Forelimb muscle (tissue), 1 donor: Measurements from ENCODE around the gene NOX4. TPM values are rescaled to one million over a fixed set of nuclear protein-coding genes. Genes with fewer than 3 reads are reported as not detected.
"Not testable (repeated sequence)": the region's sequence is repeated elsewhere in the genome, so short reads cannot be mapped to it uniquely, and the experiment has no call there.

ENCODE experiments used
- DNase-seq: peaks from one replicate; pipeline ENCODE4 v3.0.0-alpha.2; 2013; ENCODE audit warnings: low read depth
- polyA plus RNA-seq: library from polyadenylated mRNA; unstranded; fragments of 120-200 nt; gene quantifications from one replicate; pipeline ENCODE4 v1.2.1, GENCODE V29; 2013; ENCODE audit not compliant: insufficient read length

Gene NOX4
- polyA plus RNA-seq, 1 donor, result 2.5 TPM

DNA sequence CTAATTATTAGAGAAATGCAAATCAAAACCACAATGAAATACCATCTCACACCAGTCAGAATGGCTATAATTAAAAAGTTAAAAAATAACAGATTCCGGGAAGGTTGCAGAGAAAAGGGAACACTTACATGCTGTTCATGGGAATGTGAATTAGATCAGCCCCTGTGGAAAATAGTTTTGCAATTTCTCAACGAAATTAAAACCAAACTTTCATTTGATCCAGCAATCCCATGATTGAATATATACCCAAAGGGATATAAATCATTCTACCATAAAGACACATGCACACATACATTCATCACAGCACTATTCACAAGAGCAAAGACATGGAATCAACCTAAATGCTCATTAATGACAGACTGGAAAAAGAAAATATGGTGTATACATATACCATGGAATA is 32.5 kb downstream of the NOX4 start:
- DNase-seq, result no peak

DNA sequence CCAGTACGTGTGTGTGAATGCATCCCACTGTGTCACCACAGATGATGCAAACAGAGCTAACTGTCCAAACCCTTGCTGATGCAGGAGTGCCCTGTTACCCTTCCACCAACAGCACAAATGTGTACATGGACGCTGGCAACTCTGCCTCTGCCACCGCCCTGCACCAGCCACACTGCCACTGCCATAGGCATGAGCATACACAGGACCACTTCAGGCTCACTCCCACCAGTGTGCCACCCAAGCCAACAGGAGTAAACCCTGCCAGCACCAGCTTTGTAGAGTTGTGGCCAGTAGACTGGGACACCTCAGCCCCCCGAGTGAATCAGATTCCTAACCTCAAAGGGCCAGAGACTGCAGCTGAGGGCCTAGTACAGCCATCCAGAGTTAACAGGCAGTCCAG is 34.0 kb downstream of the NOX4 start:
- DNase-seq, result no peak

DNA sequence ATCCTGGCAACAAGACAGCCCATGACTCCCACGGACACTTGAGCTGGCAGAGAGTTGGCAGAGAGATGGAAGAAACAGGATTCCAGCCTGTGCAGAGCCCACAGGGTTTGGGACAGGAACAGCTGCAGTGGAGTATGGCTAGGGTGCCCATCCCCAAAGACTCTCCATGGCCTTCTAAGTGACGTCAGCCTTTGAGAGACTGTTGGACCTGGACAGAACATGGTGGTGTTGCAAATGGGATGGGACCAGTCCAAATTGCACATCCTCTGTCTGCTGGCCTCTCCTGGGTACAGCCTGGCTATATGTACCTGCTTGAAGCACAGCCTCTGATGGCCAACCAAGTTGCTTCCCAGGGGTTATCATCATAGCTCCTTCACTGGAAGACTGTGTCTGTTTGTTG is 34.5 kb downstream of the NOX4 start:
- DNase-seq, result no peak

DNA sequence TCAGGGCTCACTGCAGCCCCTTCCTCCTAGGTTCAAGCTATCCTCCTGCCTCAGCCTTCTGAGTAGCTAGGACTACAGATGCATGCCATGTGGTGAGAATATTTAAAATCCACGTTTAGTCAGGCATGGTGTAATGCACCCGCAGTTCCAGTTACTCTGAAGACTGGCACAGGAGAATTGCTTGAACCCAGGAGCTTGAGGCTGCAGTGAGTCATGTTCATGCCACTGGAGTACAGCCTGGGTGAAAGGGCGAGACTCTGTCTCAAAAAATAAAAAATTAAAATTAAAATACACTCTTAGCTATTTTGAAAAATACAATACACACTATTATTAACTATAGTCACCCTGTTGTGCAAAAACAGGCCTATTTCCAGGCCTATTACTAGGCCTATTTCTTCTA is 38.4 kb downstream of the NOX4 start:
- no peak for DNase-seq

DNA sequence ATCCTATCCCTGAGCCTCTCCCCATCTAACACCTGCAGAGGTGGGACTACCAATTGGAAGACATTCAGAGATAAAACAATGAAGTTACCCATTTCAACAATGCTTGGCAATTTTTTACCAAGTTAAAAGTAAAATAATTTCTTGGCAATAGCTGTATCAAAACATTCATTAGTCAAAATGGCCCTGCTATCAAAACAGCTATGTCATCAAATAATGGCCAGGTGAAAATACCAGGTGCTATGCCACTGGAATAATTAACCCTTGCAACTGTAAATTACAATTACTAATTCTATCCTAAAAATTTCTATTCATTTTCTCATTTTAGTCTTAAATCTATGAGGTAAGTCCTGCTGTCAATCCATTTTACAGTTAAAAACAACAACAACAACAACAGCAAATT is 43.3 kb downstream of the NOX4 start:
- DNase-seq, result no peak

DNA sequence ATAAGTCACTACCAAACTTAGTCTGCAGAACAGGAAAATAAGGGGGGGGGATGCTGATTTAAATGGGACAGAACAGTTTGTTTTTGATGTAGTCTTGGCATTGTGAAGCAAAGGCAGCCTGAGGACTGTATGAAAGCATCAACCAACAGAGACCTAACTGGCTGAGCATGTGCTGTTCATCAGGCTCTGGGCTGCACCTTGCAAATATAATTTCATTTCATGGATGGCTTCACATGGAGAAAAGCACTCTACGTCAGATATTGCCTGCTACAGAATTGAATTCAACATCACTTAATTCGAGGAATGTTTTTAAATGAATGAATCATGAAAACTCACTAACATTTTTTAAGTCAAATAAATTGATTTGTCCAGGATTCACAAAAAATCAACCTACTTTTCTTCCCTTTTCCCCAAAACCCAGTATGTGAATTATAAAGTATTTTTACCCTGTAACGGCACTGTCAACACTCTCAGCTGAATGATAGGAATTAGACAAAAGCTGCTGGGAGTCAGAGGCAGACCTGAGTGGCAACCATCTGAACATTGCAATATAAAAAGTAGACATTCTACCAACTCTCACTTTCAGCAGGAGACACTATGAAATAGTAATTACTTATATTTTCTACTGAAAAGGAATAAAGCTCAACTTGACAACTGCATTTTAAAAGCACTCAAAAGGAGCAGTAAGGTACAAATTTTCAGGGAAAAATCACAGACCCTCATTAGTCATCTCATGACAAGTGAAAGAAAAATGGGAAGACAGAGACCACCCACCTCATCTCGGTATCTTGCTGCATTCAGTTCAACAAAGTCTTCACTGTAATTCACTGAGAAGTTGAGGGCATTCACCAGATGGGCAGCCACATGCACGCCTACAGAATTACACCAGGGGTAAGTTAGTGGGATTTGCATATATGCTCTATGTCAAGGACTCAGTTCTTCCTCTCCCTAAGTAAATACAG is 47.5 kb downstream of the NOX4 start:
- DNase-seq, result no peak

DNA sequence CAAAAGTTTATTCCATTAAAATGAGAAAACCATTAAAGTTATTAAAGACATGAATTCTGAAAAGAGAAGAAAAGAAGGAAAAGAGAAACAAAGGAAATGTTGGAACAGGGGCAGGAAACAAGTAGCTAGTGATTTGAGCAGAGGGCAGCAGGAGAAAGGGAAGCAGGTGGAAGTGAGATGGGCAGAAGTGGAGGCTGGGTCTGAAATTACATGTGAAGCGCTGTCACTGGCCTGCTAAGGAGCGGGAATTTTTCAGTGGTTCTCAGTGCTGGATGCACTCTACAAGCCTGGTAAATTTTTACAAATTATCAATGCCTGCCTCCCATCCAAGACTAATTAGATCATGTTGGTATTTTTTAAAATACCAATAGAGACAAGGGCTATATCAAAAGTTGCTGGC is 48.4 kb downstream of the NOX4 start:
- DNase-seq, result no peak

DNA sequence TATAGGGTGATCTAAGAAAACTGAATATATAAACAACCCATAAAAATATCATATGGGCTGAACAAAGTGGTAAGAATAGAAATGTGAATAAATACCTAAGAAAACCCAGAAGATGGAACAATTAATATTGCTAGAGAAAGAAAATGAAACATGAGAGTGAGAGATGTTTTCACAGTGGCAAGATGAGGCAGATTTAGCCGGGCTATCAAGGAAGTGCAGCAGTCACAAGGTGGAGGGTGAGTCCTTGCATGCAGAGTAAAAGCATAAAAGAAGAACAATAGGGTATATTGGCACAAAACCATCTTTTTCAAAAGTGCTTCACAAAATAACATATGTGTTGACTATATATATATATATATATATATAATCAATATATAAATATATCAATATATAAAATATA is 49.6 kb downstream of the NOX4 start:
- no peak for DNase-seq

DNA sequence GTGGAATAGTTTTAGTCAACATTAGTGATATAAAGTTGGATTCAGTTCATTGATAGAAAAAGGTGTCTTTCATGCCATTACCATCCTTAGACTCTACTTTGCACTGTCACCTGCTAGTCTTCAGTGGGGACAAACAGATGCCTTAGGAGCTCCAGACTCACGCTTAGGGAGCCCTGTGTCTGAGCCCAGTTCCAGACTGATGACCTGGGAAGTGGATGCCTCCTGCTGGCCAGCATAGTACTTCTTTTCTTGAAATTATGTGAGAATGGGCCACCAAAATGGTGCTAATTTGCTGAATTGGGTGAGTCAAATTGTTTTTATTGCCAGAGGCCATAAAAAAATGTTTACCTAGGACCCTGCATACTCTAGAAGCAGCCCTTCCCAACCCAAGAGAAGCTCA is 53.9 kb downstream of the NOX4 start:
- no peak for DNase-seq

DNA sequence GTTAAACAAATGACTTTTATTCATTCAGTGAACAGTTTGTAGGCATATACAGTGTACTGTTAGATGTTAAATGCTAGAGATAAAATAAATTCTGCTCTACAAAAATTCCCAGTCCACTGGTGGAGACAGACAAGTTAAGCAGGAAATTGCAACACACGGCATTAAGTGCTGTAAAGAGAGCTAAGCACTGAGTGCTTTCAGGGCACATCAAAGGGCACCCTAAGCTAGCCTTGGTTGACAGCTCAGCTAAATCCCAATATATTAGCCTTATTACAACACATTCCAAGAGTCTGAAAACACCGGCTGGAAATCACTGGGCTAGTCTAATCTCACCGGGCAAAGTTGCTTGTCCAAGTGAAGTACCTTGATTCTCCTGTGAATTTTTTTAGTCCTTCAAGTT is 55.1 kb downstream of the NOX4 start:
- DNase-seq, result no peak

DNA sequence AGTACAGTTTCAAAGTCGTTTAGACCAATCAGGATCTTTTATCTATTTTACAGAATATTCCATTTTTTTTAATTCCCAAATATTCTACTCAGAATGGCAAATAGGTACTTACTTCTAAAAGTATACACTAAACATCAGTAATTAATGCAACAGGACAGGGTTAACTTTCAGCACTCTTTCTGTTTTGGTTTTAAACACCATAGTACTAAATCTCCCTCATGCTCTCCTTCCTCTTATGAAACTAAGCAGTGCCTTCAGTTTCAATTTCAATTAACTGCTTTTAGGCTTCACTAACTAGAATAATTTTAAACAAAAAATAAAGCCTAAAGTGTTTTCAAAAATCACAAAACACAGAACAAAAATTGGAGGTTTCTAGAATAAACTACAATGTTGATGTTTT is 57.9 kb downstream of the NOX4 start:
- no peak for DNase-seq

DNA sequence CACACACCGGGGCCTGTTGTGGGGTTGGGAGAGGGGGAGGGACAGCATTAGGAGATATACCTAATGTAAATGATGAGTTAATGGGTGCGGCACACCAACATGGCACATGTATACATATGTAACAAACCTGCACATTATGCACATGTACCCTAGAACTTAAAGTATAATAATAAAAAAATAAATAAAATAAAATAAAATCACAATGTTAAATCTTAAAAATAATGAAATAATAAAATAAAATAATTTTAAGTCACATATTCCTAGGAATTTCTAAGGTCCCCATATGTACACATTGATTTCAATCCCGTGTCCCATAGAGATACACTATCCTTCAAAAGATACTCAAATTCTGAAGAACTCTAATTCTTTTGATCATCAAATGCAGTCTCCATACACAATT is 59.0 kb downstream of the NOX4 start:
- not testable (repeated sequence) for DNase-seq

DNA sequence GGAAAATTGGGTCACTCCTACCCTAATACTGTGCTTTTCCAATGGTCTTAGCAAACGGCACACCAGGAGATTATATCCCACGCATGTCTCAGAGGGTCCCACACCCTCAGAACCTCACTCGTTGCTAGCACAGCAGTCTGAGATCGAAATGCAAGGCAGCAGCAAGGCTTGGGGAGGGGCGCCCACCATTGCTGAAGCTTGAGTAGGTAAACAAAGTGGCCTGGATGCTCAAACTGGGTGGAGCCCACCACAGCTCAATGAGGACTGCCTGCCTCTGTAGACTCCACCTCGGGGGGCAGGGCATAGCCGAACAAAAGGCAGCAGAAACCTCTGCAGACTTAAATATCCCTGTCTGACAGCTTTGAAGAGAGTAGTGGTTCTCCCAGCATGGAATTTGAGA is 64.7 kb downstream of the NOX4 start:
- DNase-seq, result not testable (repeated sequence)

DNA sequence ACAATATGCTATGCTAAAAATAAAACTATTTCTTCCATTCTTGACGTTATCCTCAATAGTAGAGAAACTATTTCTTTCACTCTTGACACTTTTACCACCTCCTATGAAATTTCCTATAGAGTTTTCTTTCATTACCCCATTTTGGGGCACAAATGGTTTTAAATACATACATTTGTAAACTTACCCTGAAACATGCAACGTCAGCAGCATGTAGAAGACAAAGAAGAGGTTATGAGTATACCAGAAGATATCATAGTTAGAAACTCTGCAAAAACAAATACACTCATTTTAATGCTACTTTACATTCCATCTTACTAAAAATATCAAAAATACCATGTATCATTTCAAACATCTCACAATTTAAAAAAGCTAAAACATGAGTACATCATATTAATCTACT is 69.5 kb downstream of the NOX4 start:
- no peak for DNase-seq

DNA sequence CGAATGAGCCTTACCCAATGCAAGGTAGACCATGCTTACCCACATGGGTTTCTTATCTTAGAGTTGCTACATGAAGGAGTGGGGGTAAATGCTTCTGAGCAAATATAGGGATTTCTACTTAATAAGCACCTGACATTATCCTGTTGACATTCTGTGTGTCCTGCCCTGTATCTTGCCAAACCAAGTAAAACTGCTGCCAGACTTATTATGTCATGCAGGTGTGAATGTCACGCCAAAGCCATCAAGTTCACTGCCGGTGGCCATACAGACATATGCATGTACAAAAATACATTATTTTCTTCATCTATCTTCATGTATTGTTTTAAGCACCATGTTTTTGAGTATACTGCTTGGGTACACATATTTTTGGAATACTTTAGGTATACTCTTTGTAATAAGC is 70.2 kb downstream of the NOX4 start:
- DNase-seq, result no peak

DNA sequence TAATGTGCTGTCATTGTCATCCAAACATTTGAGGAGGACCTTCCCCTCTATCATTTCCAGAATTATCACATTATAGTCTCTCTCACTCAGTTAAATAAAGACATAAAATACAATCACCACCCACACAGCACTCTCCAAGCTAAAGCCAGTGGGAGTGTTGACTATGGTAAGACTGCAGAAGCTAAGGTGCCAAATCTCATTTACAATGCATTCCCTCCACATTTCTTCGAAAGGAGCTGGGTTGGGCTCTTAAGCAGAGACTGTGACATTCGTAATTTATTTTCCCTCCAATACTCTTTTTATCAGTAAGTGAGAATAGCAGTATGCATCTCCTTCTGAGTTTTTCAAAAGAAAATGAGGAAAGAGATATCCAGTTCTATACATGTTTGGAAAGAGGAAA is 74.2 kb downstream of the NOX4 start:
- no peak for DNase-seq

DNA sequence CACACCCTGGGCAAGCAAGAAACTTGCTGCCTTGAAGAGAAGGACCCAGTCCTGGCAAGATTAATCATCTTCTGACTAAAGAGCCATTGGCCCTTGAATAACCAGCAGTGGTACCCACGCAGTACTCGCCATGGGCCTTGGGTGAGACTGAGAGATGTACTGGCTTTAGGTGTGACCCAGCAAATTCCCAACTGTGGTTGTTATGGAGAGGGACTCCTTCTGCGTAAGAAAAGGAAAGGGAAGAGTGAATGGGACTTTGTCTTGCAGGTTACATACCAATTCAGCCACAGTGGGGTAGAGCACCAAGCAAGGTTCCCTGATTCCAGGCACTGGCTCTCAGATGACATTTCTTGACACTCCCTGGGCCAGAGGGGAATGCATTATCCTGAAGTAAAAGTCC is 80.1 kb downstream of the NOX4 start:
- not testable (repeated sequence) for DNase-seq

DNA sequence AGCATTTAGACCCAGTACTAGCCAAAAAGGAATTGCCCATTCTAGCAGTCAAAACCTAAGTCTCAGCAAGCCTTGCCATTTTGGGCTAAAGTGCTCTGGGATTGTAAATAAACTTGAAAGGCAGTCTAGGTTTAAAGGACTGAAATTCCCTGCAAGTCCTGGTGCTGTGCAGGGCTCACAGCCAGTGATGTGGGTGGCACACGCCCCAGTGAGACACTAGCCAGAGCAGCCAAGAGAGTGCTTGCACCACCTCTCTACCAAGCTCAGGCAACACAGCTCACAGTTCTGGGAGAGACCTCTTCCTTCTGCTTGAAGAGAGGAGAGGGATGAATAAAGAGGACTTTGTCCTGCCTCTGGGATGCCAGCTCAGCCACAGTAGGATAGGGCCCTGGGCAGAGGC is 80.5 kb downstream of the NOX4 start:
- not testable (repeated sequence) for DNase-seq

DNA sequence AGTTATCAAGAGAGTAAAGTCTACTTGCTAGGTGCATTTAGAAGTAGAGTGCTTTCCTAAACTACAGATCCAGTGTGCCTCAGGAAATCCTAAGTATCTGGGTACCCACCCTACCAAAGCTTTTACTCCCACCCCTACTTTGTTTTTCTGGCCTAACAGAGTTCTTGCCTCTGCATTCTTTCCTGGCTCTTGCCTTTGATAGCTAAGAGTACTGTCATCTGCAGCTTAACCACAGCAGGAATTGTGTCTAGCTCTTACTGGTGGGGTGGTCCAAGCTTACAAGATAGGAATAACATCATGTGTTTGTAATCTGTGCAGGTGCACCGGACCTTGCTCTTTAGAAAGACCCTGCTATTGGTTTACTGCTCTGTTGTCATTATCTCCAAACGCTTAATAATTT is 82.7 kb downstream of the NOX4 start:
- DNase-seq, result not testable (repeated sequence)

DNA sequence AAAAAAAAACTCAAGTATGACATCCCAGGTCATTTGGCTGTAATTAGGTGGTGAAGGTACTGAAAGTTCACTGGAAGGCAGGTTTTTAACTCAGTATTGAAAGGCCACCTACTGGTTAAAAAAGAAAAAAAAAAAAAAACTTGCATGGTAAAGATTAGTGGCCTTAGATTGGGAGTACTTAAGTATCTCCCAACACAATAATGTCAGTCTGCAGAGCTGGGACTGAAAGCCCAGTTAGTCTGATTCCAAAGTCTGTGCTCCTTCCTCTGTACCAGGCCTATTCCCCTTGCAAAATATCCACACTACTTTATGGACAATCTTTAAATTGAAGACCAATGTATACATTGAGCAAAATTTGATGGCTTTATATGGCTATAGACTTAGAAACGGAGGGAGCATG is 85.5 kb downstream of the NOX4 start:
- DNase-seq, result no peak

DNA sequence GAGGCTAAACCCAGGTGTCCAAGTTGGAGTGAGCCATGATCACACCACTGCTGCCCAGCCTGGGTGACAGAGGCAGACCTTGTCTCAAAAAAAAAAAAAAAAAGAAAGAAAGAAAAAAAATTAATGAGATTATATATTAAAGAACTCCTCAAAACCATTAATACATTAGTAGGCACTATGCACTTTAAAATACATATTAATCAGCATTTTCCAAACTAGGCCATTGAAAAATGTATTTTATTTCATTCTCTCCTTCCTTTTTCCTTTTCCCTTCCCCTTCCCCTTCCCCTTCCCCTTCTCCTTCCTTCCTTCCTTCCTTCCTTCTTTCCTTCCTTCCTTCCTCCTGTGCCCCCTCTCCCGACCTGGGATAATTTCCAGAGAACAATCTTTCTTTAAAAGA is 99.5 kb downstream of the NOX4 start:
- not testable (repeated sequence) for DNase-seq

DNA sequence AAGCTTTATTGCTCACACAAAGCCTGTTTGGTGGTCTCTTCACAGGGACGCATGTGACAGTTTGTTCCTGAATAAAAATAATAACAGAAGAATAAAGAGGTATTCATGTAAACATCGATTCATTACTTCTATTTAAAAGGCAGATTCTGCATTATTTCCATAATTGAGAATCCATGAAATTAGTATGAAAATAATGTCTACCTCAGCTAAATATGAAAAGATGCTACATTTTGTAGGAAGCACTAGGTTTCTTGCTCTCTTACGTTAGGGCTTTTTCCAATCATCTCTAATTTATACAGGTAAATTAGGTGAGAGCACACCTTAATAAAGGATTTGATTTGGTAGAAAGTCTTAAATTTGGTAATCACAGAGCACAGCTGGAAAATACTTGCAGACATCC is 103.7 kb downstream of the NOX4 start:
- DNase-seq, result not testable (repeated sequence)

DNA sequence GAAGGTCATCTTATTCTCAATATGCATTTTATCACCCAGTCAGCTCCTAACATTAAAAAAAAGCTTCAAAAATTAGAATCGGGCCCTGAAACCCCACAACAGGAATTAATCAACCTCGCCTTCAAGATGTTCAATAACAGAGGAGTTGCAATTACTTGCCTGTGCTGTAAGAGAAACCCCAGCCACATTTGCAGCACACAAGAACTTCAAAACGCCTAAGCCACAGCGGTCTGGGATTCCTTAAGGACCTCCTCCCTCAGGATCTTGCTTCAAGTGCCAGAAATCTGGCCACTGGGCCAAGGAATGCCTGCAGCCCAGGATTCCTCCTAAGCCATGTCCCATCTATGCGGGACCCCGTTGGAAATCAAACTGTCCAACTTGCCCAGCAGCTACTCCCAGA is 108.2 kb downstream of the NOX4 start:
- DNase-seq, result not testable (repeated sequence)

DNA sequence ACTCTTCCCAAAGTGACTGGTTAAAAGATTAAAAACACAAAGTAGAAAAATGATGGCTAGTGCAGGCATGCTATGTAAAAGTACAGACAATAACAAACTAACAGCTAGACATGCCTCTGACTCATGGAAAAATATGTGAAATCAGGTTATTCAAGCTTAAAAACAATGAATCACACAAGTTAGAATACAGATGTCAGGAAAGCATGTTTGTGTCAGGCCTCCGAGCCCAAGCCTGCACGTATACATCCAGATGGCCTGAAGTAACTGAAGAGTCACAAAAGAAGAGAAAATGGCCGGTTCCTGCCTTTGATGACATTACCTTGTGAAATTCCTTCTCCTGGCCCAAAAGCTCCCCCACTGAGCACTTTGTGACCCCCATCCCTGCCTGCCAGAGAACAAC is 110.1 kb downstream of the NOX4 start:
- DNase-seq, result peak; percentile 19
